GM18909 (cell line): ENCODE data around the gene BNIP1.
"Not testable (repeated sequence)": the region's sequence is repeated elsewhere in the genome, so short reads cannot be mapped to it uniquely, and the experiment has no call there.

Experiments
- ATAC-seq: cut with Tn5 transposase; IDR thresholded peaks from one replicate; pipeline ENCODE4 v1.9.1; 2021; ENCODE audit warnings: mild to moderate bottlenecking; ENCODE audit not compliant: unreplicated experiment, poor library complexity

BNIP1 gene

GRCh38 chr5:173144200-173145176, at the start of gene BNIP1:
BNIP1 (plus strand) TSS chr5:173144531; CDS start chr5:173144546, 15 bp downstream.
- ATAC-seq = peak; percentile 88

GRCh38 chr5:173098787-173099186, 45.5 kb upstream of the BNIP1 start:
- no peak for ATAC-seq

- ATAC-seq = no peak
Measured at GRCh38 chr5:173099461-173099860, 44.9 kb upstream of the BNIP1 start.

GRCh38 chr5:173101245-173101644, 43.1 kb upstream of the BNIP1 start:
- ATAC-seq = no peak

- ATAC-seq = no peak
Measured at GRCh38 chr5:173103411-173103810, 40.9 kb upstream of the BNIP1 start.

- no peak for ATAC-seq
Measured at GRCh38 chr5:173108914-173109313, 35.4 kb upstream of the BNIP1 start.

GRCh38 chr5:173114536-173114935, 29.8 kb upstream of the BNIP1 start:
- ATAC-seq = no peak

- ATAC-seq = no peak
Measured at GRCh38 chr5:173119719-173120118, 24.6 kb upstream of the BNIP1 start.

- no peak for ATAC-seq
Measured at GRCh38 chr5:173123416-173123815, 20.9 kb upstream of the BNIP1 start.

GRCh38 chr5:173132166-173132565, 12.2 kb upstream of the BNIP1 start:
- ATAC-seq = not testable (repeated sequence)

GRCh38 chr5:173138707-173139106, 5.6 kb upstream of the BNIP1 start:
- ATAC-seq = no peak

GRCh38 chr5:173139631-173140030, 4.7 kb upstream of the BNIP1 start:
- no peak for ATAC-seq

- ATAC-seq = no peak
Measured at GRCh38 chr5:173140769-173141168, 3.6 kb upstream of the BNIP1 start.

GRCh38 chr5:173143567-173143966, 764 bp upstream of the BNIP1 start:
- ATAC-seq = no peak

- ATAC-seq = no peak
Measured at GRCh38 chr5:173148354-173148753, 4.0 kb downstream of the BNIP1 start.

GRCh38 chr5:173152547-173152946, 8.2 kb downstream of the BNIP1 start:
- no peak for ATAC-seq

- no peak for ATAC-seq
Measured at GRCh38 chr5:173153842-173154241, 9.5 kb downstream of the BNIP1 start.

GRCh38 chr5:173154619-173155018, 10.3 kb downstream of the BNIP1 start:
- not testable (repeated sequence) for ATAC-seq

GRCh38 chr5:173155912-173156311, 11.6 kb downstream of the BNIP1 start:
- no peak for ATAC-seq

- no peak for ATAC-seq
Measured at GRCh38 chr5:173158366-173158765, 14.0 kb downstream of the BNIP1 start.

GRCh38 chr5:173159256-173159655, 14.9 kb downstream of the BNIP1 start:
- no peak for ATAC-seq

GRCh38 chr5:173161148-173161547, 16.8 kb downstream of the BNIP1 start:
- no peak for ATAC-seq
